NCI-H2107 (cell line): ENCODE measurements around the gene TMPRSS2.

Source experiments
- DNase-seq: peaks from one replicate; lab custom pipeline; 2025; lab: John Stamatoyannopoulos, UW

TMPRSS2 gene

GRCh38 chr21:41509733-41510132 lies 1.8 kb upstream of the TMPRSS2 start:
- no peak for DNase-seq

- DNase-seq, result no peak
These were observed 1.2 kb upstream of the TMPRSS2 start for GRCh38 chr21:41509145-41509496.

GRCh38 chr21:41508415-41509144 lies 622 bp upstream of the TMPRSS2 start:
- DNase-seq, result no peak

GRCh38 chr21:41506611-41507520 lies 1.1 kb downstream of the TMPRSS2 start:
- DNase-seq, result no peak

GRCh38 chr21:41506005-41506594 lies 1.9 kb downstream of the TMPRSS2 start:
- no peak for DNase-seq

- DNase-seq, result no peak
These were observed 3.9 kb downstream of the TMPRSS2 start for GRCh38 chr21:41504030-41504429.

- DNase-seq, result no peak
These were observed 4.6 kb downstream of the TMPRSS2 start for GRCh38 chr21:41503331-41503730.

GRCh38 chr21:41501919-41502318 lies 6.0 kb downstream of the TMPRSS2 start:
- no peak for DNase-seq

GRCh38 chr21:41500931-41501381 lies 7.0 kb downstream of the TMPRSS2 start:
- DNase-seq, result peak; percentile 57

- no peak for DNase-seq
These were observed 7.6 kb downstream of the TMPRSS2 start for GRCh38 chr21:41500363-41500762.

GRCh38 chr21:41499920-41500319 lies 8.0 kb downstream of the TMPRSS2 start:
- no peak for DNase-seq

- DNase-seq, result no peak
These were observed 10.2 kb downstream of the TMPRSS2 start for GRCh38 chr21:41497788-41498187.

GRCh38 chr21:41497008-41497407 lies 10.9 kb downstream of the TMPRSS2 start:
- DNase-seq, result no peak

- no peak for DNase-seq
These were observed 13.7 kb downstream of the TMPRSS2 start for GRCh38 chr21:41494242-41494641.

GRCh38 chr21:41491412-41491811 lies 16.5 kb downstream of the TMPRSS2 start:
- no peak for DNase-seq

- DNase-seq, result no peak
These were observed 17.6 kb downstream of the TMPRSS2 start for GRCh38 chr21:41490330-41490729.

- DNase-seq, result no peak
These were observed 18.6 kb downstream of the TMPRSS2 start for GRCh38 chr21:41489329-41489728.

- no peak for DNase-seq
These were observed 19.9 kb downstream of the TMPRSS2 start for GRCh38 chr21:41488080-41488479.

- DNase-seq, result no peak
These were observed 20.9 kb downstream of the TMPRSS2 start for GRCh38 chr21:41487082-41487481.

GRCh38 chr21:41483973-41484372 lies 24.0 kb downstream of the TMPRSS2 start:
- DNase-seq, result no peak

GRCh38 chr21:41483415-41483814 lies 24.5 kb downstream of the TMPRSS2 start:
- DNase-seq, result no peak

- DNase-seq, result no peak
These were observed 25.0 kb downstream of the TMPRSS2 start for GRCh38 chr21:41482980-41483379.

GRCh38 chr21:41482301-41482700 lies 25.7 kb downstream of the TMPRSS2 start:
- DNase-seq, result peak; percentile 34
